ENCODE results near the gene FASLG. TPM values are rescaled to one million over a fixed set of nuclear protein-coding genes. Genes with fewer than 3 reads are reported as not detected.
"Not testable (repeated sequence)": the region's sequence is repeated elsewhere in the genome, so short reads cannot be mapped to it uniquely, and the experiment has no call there.

Gene FASLG
- total RNA-seq, result 10 to 100 TPM; 30.3 to 51.8 (median 47.4) TPM

GRCh38 chr1:172658871-172659453, at the start of gene FASLG:
Gene FASLG (plus strand): TSS chr1:172659103. CDS start chr1:172659202, 99 bp downstream.
- H3K27me3 Mint-ChIP-seq (ENCODE audit: low read depth), result no peaks in the 10 kb centered on the region
- H3K4me1 Mint-ChIP-seq (ENCODE audit: low read depth), result peaks cover 72% of the 10 kb centered on the region
- ATAC-seq (peak; percentile 74 to 78), DNase-seq (peak; percentile 63)
- H3K4me3 Mint-ChIP-seq, result peak within 1 kb of the TSS; percentile 95
- H3K9me3 Mint-ChIP-seq, result peaks cover 3% of the 10 kb centered on the region
- H3K36me3 Mint-ChIP-seq (ENCODE audit: insufficient read depth), result peaks cover 25% of the 10 kb centered on the region

GRCh38 chr1:172609528-172609927, 49.4 kb upstream of the FASLG start:
- H3K36me3 Mint-ChIP-seq (ENCODE audit: insufficient read depth), result peaks cover 33% of the 10 kb centered on the region
- peaks cover 12% of the 10 kb centered on the region for H3K4me1 Mint-ChIP-seq (ENCODE audit: low read depth)
- ATAC-seq, result peak; percentile 51 to 74
- no peak for DNase-seq
- no peaks in the 10 kb centered on the region for H3K9me3 Mint-ChIP-seq
- no peaks in the 10 kb centered on the region for H3K27me3 Mint-ChIP-seq (ENCODE audit: low read depth)
- no peak overlapping the region for H3K4me3 Mint-ChIP-seq

GRCh38 chr1:172612478-172612877, 46.4 kb upstream of the FASLG start:
- Mint-ChIP-seq H3K9me3 (peaks cover 12% of the 10 kb centered on the region), H3K27me3 (ENCODE audit: low read depth) (no peaks in the 10 kb centered on the region), H3K36me3 (ENCODE audit: insufficient read depth) (peaks cover 23% of the 10 kb centered on the region), H3K4me1 (ENCODE audit: low read depth) (peaks cover 7% of the 10 kb centered on the region), H3K4me3 (no peak overlapping the region)
- DNase-seq (no peak), ATAC-seq (no peak)

GRCh38 chr1:172613294-172613693, 45.6 kb upstream of the FASLG start:
- Mint-ChIP-seq H3K9me3 (peaks cover 12% of the 10 kb centered on the region), H3K4me3 (no peak overlapping the region), H3K27me3 (ENCODE audit: low read depth) (no peaks in the 10 kb centered on the region), H3K36me3 (ENCODE audit: insufficient read depth) (peaks cover 23% of the 10 kb centered on the region), H3K4me1 (ENCODE audit: low read depth) (peaks cover 7% of the 10 kb centered on the region)
- DNase-seq, result no peak
- ATAC-seq, result no peak

- H3K4me1 Mint-ChIP-seq (ENCODE audit: low read depth), result no peaks in the 10 kb centered on the region
- ATAC-seq, result no peak
- H3K27me3 Mint-ChIP-seq (ENCODE audit: low read depth), result no peaks in the 10 kb centered on the region
- no peak for DNase-seq
- H3K9me3 Mint-ChIP-seq, result peaks cover 25% of the 10 kb centered on the region
- H3K4me3 Mint-ChIP-seq, result no peak overlapping the region
- peaks cover 11% of the 10 kb centered on the region for H3K36me3 Mint-ChIP-seq (ENCODE audit: insufficient read depth)
These were observed 42.7 kb upstream of the FASLG start for GRCh38 chr1:172616195-172616594.

GRCh38 chr1:172616636-172617035, 42.3 kb upstream of the FASLG start:
- H3K36me3 Mint-ChIP-seq (ENCODE audit: insufficient read depth), result peaks cover 9% of the 10 kb centered on the region
- no peaks in the 10 kb centered on the region for H3K27me3 Mint-ChIP-seq (ENCODE audit: low read depth)
- no peaks in the 10 kb centered on the region for H3K4me1 Mint-ChIP-seq (ENCODE audit: low read depth)
- peaks cover 29% of the 10 kb centered on the region for H3K9me3 Mint-ChIP-seq
- DNase-seq (no peak), ATAC-seq (no peak)
- no peak overlapping the region for H3K4me3 Mint-ChIP-seq

GRCh38 chr1:172620603-172621002, 38.3 kb upstream of the FASLG start:
- H3K4me3 Mint-ChIP-seq; ATAC-seq; H3K36me3 Mint-ChIP-seq (ENCODE audit: insufficient read depth); H3K4me1 Mint-ChIP-seq (ENCODE audit: low read depth); H3K27me3 Mint-ChIP-seq (ENCODE audit: low read depth); DNase-seq: not testable (repeated sequence)
- H3K9me3 Mint-ChIP-seq, result peaks cover 26% of the 10 kb centered on the region

GRCh38 chr1:172622541-172622940, 36.4 kb upstream of the FASLG start:
- Mint-ChIP-seq H3K4me1 (ENCODE audit: low read depth) (peaks cover 5% of the 10 kb centered on the region), H3K9me3 (peaks cover 16% of the 10 kb centered on the region), H3K27me3 (ENCODE audit: low read depth) (no peaks in the 10 kb centered on the region), H3K36me3 (ENCODE audit: insufficient read depth) (peaks cover 4% of the 10 kb centered on the region), H3K4me3 (no peak overlapping the region)
- ATAC-seq (no peak), DNase-seq (no peak)

GRCh38 chr1:172623748-172624147, 35.2 kb upstream of the FASLG start:
- Mint-ChIP-seq H3K36me3 (ENCODE audit: insufficient read depth) (peaks cover 4% of the 10 kb centered on the region), H3K27me3 (ENCODE audit: low read depth) (no peaks in the 10 kb centered on the region), H3K4me3 (no peak overlapping the region), H3K9me3 (peaks cover 16% of the 10 kb centered on the region), H3K4me1 (ENCODE audit: low read depth) (peaks cover 12% of the 10 kb centered on the region)
- DNase-seq, result no peak
- no peak for ATAC-seq

GRCh38 chr1:172626845-172627244, 32.1 kb upstream of the FASLG start:
- no peak for DNase-seq
- H3K36me3 Mint-ChIP-seq (ENCODE audit: insufficient read depth), result no peaks in the 10 kb centered on the region
- no peaks in the 10 kb centered on the region for H3K9me3 Mint-ChIP-seq
- no peak overlapping the region for H3K4me3 Mint-ChIP-seq
- ATAC-seq, result no peak
- no peaks in the 10 kb centered on the region for H3K27me3 Mint-ChIP-seq (ENCODE audit: low read depth)
- H3K4me1 Mint-ChIP-seq (ENCODE audit: low read depth), result peaks cover 39% of the 10 kb centered on the region

- H3K27me3 Mint-ChIP-seq (ENCODE audit: low read depth), result no peaks in the 10 kb centered on the region
- H3K4me3 Mint-ChIP-seq, result peak overlapping the region; percentile 29
- ATAC-seq (peak in 1 of 2 donors; percentile 58), DNase-seq (no peak)
- no peaks in the 10 kb centered on the region for H3K9me3 Mint-ChIP-seq
- no peaks in the 10 kb centered on the region for H3K36me3 Mint-ChIP-seq (ENCODE audit: insufficient read depth)
- H3K4me1 Mint-ChIP-seq (ENCODE audit: low read depth), result peaks cover 41% of the 10 kb centered on the region
These were observed 31.2 kb upstream of the FASLG start for GRCh38 chr1:172627702-172628101.

GRCh38 chr1:172628401-172628800, 30.5 kb upstream of the FASLG start:
- H3K27me3 Mint-ChIP-seq (ENCODE audit: low read depth), result no peaks in the 10 kb centered on the region
- H3K4me1 Mint-ChIP-seq (ENCODE audit: low read depth), result peaks cover 41% of the 10 kb centered on the region
- DNase-seq (no peak), ATAC-seq (no peak)
- H3K4me3 Mint-ChIP-seq, result no peak overlapping the region
- no peaks in the 10 kb centered on the region for H3K9me3 Mint-ChIP-seq
- no peaks in the 10 kb centered on the region for H3K36me3 Mint-ChIP-seq (ENCODE audit: insufficient read depth)

- no peak for DNase-seq
- Mint-ChIP-seq H3K4me1 (ENCODE audit: low read depth) (peaks cover 41% of the 10 kb centered on the region), H3K9me3 (no peaks in the 10 kb centered on the region), H3K36me3 (ENCODE audit: insufficient read depth) (no peaks in the 10 kb centered on the region), H3K27me3 (ENCODE audit: low read depth) (no peaks in the 10 kb centered on the region), H3K4me3 (no peak overlapping the region)
- no peak for ATAC-seq
These were observed 29.7 kb upstream of the FASLG start for GRCh38 chr1:172629170-172629569.

- no peaks in the 10 kb centered on the region for H3K9me3 Mint-ChIP-seq
- H3K27me3 Mint-ChIP-seq (ENCODE audit: low read depth), result no peaks in the 10 kb centered on the region
- no peaks in the 10 kb centered on the region for H3K36me3 Mint-ChIP-seq (ENCODE audit: insufficient read depth)
- H3K4me1 Mint-ChIP-seq (ENCODE audit: low read depth), result peaks cover 41% of the 10 kb centered on the region
- ATAC-seq (peak in 1 of 2 donors; percentile 32), DNase-seq (no peak)
- H3K4me3 Mint-ChIP-seq, result no peak overlapping the region
These were observed 29.3 kb upstream of the FASLG start for GRCh38 chr1:172629638-172630037.

- Mint-ChIP-seq H3K4me3 (no peak overlapping the region), H3K27me3 (ENCODE audit: low read depth) (no peaks in the 10 kb centered on the region), H3K9me3 (no peaks in the 10 kb centered on the region), H3K36me3 (ENCODE audit: insufficient read depth) (no peaks in the 10 kb centered on the region), H3K4me1 (ENCODE audit: low read depth) (peaks cover 41% of the 10 kb centered on the region)
- no peak for DNase-seq
- ATAC-seq, result no peak
These were observed 28.7 kb upstream of the FASLG start for GRCh38 chr1:172630056-172630818.

Data from activated T-cell treated with anti-CD3 and anti-CD28 coated beads, Interleukin-2, amount 50 U/mL, for 4 hours (primary cell).